NCI-H1417 treated with DMSO at 0.1 percent for 48 hours (cell line): ENCODE data around the gene PGGHG.
"Not testable (repeated sequence)": the region's sequence is repeated elsewhere in the genome, so short reads cannot be mapped to it uniquely, and the experiment has no call there.

ENCODE experiments used
- DNase-seq: peaks from one replicate; lab custom pipeline; 2025; lab: John Stamatoyannopoulos, UW

The PGGHG gene

DNA sequence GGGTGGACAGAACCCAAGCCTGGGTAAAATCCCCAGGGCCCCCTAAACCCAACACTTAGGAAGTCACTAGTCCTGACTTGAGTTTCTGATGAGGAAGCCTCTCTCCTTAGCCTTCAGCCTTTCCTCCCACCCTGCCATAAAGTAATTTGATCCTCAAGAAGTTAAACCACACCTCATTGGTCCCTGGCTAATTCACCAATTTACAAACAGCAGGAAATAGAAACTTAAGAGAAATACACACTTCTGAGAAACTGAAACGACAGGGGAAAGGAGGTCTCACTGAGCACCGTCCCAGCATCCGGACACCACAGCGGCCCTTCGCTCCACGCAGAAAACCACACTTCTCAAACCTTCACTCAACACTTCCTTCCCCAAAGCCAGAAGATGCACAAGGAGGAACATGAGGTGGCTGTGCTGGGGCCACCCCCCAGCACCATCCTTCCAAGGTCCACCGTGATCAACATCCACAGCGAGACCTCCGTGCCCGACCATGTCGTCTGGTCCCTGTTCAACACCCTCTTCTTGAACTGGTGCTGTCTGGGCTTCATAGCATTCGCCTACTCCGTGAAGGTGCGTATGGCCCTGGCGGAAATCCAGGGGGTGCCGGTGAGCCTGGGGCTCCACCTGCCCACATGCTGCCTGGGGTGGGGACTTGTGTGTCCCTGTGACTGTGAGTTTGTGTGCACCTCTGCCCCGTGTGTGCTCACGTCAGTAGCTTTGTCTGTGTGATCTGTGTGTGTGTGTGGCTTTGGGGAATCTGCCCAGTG is 25.0 kb downstream of the PGGHG start, which contains the start of gene IFITM1:
TSS of gene IFITM1 (plus strand) at position 254 of the 767 bp plus-strand sequence. CDS start at position 385, 131 bp downstream.
- DNase-seq = no peak

DNA sequence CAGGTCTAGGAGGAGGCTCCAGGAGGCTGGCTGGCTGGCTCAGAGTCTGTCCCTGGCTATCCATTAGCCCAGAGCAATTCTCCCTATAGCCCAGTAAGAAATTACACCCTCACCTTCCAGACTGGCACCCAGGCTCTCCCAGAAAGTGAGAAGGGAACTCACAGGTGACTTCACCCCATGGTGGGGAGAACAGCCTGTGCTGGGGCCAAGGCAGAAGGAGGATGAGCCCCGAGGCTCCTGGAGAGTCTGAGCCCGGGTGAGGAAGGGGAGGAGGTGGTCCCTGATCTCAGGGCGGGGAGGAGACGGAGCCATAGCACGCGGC is 25.6 kb downstream of the PGGHG start:
- DNase-seq = not testable (repeated sequence)

DNA sequence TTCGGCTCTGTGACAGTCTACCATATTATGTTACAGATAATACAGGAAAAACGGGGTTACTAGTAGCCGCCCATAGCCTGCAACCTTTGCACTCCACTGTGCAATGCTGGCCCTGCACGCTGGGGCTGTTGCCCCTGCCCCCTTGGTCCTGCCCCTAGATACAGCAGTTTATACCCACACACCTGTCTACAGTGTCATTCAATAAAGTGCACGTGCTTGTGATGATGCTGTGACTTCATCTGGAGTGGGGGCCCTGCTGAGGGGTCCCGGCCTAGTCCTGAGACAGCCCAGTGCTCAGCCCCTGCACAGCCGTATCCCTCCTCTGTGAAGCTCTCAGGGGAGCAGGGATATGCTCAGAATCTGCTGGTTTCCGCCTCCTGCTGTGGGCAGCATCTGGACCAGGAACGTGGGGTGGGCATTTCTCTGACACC is 26.1 kb downstream of the PGGHG start:
- DNase-seq = no peak

DNA sequence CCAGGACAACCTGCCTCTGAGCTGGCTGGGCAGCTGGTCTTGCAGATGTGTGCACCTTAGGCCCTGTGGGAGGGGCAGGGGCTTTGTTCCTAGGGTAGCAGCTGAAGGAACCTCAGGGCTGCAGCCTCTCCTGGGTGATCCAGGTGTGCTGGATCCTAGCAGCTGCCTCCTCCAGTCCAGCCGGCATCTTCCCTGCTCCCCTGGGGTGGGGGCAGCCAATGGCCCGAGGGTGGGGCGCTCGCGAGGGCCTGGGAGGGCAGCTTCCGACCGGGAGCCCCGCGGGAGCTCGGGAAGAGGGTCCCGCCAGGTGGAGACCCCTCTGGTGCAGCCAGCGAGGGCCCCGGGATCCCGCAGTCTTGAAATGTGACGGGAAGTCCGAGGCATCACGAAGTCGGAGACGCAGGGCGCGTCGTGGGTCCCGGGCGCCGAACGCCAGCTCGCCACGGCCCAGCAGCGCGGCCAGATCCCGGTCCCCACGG is 26.6 kb downstream of the PGGHG start:
- DNase-seq = no peak

DNA sequence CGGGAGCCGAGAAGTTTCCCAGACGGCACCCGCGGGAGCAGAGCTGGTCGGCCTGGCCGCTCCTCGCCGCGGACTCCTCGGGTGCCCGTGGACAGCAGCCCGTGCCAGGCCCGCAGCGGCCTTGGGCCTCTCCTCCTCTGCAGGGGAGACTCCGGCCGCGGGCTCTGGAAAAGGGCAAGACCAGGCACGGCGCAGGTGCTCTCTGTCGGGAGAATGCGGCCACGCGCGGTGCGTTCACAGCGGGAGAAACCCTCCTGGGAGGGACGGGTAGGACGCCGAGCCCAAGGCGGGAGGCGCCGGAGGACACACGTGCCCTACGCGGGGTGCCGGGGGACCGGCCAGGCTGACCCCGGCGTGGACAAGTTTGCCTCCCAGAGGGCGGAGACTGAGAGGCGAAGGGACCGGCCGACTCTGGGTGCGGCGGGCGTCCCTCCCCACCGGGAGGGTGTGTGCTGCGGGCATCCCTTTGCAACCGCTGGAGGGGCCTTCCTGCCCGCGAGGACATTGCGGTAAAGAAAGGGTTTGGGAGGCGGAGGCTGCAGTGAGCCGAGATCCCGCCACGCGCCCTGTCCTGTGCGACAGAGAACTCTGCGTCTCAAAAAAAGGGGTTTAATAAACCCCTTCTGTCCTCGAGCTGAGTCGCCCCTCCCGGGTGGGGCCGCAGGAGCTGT is 27.2 kb downstream of the PGGHG start:
- no peak for DNase-seq

DNA sequence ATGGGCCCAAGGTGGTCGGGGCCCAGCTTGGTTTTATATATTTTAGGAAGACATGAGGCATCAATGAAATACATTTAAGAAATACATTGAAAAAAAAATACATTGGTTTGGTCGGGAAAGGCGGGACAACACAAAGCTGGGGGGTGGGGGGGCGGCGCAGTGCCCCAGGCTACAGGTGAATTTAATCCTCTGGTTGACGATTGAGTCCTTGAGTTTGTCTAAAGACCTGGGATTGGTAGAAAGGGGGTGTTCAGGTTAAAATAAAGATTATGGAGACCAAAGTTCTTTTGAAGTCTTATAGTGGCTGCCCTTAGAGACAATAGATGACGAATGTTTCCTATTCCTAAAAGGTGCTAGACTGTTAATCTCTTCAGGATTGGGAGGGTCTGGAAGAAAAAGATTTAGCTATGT is 28.0 kb downstream of the PGGHG start:
- DNase-seq = no peak

DNA sequence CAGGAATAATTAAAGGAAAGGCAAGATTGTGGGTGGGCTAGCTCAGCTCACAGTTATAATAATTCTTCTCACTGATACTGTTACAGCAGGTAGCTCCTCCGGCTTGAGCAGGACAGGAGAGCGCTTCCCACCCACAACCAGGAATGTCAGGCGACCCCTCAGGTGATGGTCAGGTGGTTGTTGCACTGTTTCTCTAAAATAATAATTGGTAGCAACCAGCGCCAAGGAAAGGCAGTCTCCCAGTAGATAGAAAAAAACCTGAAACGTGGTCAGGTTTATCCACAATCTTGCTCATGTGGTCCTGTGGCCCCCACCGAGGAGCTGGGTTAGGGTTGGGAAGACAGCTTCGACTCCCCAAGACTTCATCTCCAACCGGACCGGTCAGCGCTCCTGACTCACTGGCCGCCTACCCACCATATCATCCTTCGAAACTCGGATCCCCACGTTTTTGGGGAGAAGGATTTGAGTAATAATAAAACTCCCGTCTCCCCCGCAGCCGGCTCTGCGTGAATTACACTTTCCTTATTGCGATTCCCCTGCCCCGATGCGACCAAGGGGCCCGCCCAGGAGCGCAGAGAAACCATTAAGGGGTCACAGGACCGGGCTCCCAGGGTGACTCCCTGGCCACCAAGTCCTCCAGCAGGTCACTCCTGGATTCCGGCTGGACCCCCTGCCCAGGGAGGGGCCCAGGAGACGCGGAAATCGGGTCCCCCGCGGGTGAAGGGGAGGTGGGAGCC is 28.9 kb downstream of the PGGHG start:
- not testable (repeated sequence) for DNase-seq

DNA sequence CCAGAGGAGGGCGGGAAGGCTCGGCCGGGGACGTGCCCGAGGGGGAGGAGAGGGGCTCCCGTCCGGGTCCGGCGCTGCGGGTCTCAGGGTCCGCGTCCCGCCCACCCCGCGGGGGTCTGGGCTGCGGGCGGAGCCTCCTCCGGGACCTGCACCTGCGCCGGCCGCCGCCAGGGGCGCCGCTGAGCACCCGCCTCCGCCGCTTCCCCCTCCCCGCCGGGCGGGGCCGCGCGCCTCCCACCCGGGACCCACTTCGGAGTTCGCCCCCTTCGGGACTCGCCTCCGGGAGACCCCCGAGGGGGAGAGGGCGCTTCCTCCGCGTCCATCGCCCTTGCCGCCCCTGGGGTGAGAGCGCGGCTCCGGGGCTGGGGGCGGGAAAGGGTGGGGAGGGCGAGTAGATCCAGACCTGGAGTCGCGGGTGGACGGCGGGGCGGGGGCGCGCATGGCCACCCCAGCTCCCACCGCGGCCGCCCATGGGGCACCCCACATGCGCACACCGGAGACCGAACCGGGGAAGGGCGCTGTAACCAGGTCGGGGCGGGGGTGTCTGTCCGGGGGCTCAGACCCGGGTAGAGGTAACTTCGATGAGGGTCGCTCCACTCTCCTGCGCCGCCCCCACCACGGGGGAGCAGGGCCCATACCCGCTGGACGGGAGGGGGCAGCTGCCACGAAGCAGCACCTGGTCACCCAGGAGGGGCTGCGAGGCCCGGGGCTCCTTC is 29.6 kb downstream of the PGGHG start:
- DNase-seq = not testable (repeated sequence)

DNA sequence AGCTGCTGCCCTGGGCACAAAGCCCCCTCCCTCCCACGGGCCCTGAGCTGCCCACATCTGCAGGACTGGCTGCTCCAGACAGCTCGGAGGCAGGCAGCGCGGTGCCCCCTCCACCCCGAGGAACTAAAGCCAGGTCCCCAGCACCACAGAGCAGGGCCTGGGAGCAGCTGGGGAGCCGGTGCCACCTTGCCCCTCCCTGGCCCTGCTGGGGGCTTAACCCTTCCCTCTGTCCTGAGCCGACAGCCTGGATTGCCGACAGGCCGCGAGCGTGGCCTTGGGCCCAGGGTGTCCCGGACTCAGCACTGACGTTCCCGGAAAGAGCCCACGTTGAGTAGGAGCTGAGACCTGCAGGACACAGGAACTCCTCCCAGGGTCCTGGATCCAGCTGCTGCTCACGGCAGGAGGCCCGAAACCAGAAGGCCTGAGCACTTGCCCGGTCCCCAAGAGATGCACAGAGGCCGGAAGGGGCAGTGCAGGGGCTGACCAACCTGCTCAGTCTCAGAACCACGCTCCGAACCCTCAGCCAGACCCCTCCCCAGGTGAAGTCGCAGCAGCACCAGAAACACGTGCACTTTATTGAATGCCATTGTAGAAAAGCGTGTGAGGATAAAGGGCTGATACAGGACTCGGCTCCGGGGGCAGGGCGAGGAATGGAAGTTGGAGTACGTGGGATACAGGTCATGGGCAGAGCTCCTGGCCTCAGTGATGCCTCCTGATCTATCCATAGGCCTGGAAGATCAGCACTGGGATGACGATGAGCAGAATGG is 30.4 kb downstream of the PGGHG start:
- not testable (repeated sequence) for DNase-seq

DNA sequence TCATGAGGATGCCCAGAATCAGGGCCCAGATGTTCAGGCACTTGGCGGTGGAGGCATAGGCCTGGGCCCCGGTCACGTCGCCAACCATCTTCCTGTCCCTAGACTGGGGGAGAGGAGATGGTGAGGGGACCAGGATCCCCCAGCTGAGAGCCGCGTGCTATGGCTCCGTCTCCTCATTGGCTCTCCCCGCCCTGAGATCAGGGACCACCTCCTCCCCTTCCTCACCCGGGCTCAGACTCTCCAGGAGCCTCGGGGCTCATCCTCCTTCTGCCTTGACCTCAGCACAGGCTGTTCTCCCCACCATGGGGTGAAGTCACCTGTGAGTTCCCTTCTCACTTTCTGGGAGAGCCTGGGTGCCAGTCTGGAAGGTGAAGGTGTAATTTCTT is 31.0 kb downstream of the PGGHG start:
- not testable (repeated sequence) for DNase-seq

DNA sequence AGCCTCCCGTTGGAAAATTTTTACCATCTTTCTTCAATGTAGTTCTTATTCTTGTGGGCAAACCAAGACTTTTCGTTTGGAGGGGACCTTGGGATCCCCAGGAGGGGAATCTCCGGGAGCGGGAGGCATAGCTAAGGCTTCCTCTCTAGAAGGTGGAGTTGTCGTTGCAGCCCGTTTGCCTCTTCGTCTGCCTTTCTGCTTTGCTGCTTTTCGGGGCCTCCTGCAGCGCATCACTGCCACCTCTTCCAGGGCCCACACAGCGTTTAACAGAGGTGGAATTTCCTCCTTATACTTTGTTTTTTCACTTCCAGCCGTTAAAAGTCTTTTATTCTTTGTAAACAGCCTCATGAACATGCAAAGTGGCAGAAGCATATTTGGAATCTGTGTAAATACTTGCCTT is 35.2 kb downstream of the PGGHG start:
- no peak for DNase-seq

DNA sequence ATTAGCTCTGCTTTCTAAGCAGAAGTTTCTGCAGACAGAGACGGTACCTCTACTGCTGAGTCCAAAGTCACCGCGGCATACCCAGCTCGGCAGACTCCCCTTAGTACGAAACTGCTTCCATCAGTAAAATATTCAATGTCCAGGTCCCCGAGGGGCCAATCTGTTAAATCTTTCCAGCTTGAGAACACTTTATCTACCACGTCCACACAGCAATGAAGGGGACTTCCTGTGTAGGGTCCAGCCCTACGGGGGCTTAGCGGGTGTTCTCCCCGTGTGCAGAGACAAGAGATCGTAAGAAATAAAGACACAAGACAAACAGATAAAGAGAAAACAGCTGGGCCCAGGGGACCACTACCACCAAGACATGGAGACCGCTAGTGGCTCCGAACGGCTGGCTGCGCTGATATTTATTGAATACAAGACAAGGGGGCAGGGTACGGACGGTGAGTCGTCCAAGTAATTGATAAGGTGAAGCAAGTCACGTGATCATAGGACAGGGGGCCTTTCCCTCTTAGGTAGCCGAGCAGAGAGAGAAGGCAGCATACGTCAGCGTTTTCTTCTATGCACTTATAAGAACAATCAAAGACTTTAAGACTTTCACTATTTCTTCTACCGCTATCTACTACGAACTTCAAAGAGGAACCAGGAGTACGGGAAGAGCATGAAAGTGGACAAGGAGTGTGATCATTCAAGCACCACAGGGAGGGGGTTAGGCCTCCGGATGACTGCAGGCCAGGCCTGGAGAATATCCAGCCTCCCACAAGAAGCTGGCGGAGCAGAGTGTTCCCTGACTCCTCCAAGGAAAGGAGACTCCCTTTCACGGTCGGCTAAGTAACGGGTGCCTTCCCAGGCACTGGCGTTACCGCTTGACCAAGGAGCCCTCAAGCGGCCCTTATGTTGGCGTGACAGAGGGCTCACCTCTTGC is 35.9 kb downstream of the PGGHG start:
- DNase-seq = not testable (repeated sequence)

DNA sequence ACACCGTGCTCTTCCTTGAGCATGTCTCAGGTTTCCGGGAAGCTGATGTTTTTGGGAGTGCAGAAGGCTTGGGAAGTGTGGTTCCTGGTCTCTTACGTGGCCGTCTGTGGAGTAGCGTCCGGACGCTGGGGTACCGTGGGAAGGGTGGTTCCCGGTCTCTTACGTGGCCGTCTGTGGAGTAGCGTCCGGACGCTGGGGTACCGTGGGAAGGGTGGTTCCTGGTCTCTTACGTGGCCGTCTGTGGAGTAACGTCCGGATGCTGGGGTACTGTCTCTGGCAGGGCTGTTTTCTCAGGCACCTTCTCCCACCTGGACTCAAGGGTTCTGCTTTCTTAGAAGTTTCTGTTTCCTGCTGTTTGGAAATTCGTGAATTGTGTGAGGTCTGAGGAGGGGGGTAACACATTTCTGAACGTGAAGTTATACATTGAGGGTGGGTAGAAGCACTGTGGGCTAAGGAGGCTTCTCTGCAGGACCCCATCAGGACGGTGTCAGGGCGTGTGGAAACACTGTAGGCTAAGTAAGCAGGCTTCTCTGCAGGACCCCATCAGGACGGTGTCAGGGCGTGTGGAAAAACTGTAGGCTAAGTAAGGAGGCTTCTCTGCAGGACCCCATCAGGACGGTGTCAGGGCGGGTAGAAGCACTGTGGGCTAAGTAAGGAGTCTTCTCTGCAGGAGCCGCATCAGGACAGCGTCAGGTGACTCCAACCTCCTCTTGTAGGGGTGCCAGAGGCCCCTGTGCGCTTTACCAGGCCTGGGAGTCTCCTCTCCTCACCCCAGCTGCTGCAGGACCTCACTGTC is 37.1 kb downstream of the PGGHG start:
- DNase-seq = no peak

DNA sequence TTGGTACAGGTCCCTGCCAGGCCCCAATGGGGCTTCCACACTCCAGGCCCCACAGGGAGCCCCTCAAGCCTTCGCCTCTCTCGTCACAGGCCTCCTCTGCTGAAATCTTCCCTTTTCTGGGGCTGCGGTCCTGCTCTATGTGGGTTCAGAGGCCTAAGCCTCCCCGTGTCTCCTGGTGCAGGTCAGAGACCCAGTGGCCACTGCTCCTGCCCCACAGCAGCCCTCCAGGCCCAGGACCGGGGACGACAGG is 37.6 kb downstream of the PGGHG start:
- DNase-seq = no peak

DNA sequence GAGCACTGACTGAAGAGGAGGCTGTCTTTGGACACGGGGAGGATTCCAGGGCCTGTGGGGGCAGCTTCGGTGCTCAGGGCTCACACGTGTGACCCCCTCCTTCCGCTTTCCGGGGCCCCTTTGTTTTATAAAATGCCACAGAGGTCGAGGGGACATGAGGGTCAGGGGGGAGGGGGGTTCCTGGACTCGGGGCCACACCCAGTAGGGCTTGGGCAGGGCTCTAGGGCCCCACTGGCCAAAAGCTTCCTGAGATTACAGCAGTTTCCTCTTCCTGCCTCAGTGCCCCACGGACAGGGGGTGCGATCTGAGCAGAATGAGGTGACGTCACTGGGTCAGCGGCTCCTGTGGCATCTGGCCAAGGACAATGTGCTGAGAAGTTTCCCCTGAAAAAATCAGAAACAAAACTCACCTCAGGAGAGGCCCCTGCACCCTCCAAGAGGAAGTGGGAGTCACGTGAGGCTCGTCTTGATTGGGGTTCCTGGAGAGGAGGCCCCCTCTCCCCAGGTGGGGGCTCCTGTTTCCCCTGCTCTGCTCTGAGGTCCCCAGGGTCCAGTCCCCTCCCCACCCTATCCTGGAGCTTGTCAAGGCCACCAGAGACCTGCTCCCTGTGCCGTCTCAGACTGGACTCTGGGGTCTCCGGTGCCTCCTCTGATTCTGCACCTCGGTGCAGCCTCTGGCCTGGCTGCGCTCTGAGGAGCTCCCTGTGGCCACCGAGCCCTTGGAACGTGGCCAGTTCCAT is 38.1 kb downstream of the PGGHG start:
- no peak for DNase-seq

DNA sequence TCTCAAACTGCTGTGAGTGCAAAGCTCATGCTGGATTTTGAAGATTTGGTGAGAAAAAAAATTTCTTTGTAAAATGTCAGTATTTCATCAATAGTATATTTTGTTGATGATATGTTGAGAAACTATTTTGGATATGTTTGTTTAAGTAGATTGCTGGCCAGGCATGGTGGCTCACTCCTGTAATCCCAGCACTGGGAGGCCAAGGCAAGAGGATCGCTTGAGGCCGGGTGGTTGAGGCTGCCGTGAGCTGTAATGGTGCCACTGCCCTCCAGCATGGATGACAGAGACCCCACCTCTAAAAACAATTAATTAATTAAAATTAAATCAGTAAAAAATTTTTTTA is 38.6 kb downstream of the PGGHG start:
- no peak for DNase-seq

DNA sequence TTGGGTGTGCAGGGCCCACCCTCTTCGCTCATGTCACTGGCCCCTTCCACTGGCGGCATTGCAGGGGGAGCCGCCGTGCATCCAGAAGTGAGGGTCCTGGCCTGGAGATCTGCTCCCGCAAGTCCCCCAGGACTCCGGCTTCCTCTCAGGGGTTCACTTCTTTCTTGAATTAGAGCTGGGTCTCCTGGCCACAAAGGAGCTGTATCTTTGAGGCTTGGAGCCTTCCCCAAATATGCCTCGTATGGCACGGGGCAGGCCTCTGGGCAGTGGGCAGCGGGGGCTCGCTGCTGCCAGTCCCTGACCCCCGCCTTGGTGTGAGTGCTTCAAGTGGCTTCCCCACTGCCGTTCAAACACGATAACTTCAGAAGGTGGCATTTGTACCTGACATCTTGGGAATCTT is 39.1 kb downstream of the PGGHG start:
- no peak for DNase-seq

DNA sequence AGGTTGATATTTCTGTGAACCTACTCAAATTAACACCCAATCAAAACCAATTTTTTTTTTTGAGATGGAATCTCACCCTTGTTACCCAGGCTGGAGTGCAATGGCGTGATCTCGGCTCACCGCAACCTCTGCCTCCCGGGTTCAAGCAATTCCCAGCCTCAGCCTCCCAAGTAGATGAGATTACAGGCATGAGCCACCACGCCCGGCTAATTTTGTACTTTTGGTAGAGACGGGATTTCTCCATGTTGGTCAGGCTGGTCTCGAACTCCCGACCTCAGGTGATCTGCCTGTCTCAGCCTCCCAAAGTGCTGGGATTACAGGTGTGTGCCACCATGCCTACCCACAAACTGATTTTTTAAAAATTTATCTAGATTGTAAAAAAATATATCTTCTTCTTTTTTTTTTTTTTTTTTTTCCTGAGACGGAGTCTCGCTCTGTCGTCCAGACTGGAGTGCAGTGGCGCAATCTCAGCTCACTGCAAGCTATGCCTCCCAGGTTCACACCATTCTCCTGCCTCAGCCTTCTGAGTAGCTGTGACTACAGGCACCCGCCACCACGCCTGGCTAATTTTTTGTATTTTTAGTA is 39.7 kb downstream of the PGGHG start:
- DNase-seq = not testable (repeated sequence)

DNA sequence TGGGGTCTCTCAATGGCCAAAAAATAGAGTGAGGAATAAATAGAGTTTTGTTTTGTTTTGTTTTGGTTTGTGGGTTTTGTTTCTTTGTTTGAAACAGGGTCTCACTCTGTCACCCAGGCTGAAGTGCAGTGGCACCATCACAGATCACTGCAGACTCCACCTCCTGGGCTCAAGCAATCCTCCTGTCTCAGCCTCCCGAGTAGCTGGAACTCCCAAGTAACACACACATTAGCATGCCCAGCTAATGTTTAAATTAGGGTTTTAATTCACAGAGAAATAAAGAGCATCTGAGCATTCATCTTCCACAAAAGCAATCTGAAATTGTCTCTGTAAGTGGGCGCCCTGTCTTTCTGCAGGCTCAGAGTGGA is 40.9 kb downstream of the PGGHG start:
- no peak for DNase-seq
